Activated CD4-positive, CD25-positive, alpha-beta regulatory T cell treated with anti-CD3 and anti-CD28 coated beads, Interleukin-2, amount 50 U/mL, for 72 hours (primary cell): Measurements from ENCODE around the gene KDM7A.
"Not testable (repeated sequence)": the region's sequence is repeated elsewhere in the genome, so short reads cannot be mapped to it uniquely, and the experiment has no call there.

Experiments
- DNase-seq: peaks from one replicate; pipeline ENCODE4 v3.0.0; 2021

Gene KDM7A

DNA sequence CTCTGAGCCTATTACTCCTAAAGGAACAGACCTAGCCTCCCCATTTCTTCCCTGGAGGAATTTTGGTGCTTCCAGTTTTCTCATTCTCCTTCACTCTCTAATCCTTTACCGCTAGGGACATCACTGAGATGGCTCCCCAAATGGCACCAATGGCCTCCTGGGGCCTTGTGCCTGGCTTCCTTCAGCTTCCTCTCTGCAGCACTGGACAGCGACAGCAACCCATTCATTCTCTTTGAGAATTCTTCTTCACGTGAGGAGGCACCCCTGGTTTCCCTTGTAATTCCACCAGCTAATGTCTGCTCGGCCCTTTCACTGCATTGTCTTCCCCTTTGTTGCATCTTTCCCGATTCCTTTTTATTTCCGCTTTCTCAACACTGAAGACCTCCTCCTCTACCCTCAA, 24.6 kb upstream of the KDM7A start:
- no peak for DNase-seq

DNA sequence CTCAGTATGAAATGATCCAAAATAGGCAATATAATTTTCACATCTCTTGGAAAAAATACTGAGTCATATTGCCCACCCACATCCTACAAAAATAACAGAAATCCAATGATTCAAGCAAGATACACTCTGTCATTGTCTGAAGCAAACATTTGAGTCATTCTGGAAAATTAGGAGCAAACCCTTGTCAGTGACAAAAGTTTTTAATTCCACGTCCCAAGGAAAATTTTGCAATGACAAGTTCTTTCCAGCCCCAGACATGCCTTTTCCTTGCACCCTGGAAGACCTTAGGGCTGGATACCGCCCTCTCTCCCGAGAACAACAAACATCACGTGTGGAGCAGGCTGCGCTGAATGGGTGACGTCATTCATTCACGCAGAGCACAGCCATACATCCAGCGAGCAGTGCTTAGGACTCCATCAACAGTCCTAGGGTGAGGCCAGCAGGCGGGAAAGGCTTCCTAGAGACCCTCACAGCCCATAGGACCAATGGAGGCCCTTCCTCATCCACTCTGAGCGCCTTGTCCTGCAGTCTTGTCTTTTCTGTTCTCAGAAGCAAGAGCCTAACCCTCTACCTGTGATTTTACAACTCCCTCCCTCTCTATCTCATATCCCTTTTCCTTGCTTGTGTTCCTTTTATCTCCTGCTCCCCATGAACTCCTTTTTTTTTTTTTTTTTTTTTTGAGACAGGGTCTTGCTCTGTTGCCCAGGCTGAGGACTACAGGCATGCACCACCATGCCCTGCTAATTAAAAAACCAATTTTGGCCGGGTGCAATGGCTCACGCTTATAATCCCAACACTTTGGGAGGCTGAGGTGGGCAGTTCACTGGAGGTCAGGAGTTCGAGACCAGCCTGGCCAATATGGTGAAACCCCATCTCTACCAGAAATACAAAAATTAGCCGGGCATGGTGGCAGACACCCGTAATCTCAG, 23.5 kb upstream of the KDM7A start:
- DNase-seq = no peak

DNA sequence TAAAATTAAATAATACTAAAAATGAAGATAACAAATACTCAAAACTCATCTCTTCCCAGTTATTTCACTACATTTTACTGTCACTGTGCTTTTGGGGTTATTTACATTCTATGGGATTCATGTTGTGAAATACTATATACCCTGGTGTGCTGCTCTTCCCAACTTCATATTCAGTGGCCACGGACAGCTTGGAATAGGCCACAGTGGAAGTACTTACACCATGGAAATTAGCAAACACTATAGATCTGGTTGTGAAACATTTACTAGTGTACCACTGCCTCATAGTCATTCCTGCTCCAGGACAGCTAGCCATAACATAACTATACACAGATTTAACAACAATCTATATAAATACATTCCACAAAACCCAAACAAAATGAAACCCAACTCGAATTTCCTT, 21.2 kb upstream of the KDM7A start:
- DNase-seq = no peak

DNA sequence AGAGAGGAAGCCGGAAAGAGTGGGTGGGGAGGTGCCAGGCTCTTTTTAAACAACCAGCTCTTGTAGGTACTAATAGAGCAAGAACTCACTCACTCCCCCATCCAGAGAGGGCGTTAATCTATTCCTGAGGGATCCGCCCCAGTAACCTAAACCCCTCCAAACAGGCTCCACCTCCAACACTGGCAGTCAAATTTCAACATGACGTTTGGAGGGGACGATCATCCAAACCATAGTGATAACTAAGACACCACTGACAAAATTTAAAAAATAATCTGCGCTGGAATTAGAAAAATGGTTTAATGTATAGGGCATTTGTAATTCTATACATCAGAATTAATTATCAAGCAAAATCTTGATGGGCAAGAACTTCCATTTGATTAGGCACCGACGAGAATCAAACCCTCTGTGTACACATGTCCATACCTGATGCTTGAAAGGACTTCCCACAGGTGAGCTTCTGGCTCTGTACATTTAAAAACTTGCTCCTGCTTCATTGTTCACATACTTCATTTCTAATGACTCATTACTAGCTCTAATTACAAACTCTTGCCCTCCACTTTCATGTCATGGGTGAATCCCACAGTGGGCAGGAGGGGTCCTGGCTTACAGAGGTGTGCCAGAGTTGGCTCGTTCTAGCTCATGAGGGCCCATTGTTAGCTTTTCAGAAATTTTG, 20.6 kb upstream of the KDM7A start:
- DNase-seq = no peak

DNA sequence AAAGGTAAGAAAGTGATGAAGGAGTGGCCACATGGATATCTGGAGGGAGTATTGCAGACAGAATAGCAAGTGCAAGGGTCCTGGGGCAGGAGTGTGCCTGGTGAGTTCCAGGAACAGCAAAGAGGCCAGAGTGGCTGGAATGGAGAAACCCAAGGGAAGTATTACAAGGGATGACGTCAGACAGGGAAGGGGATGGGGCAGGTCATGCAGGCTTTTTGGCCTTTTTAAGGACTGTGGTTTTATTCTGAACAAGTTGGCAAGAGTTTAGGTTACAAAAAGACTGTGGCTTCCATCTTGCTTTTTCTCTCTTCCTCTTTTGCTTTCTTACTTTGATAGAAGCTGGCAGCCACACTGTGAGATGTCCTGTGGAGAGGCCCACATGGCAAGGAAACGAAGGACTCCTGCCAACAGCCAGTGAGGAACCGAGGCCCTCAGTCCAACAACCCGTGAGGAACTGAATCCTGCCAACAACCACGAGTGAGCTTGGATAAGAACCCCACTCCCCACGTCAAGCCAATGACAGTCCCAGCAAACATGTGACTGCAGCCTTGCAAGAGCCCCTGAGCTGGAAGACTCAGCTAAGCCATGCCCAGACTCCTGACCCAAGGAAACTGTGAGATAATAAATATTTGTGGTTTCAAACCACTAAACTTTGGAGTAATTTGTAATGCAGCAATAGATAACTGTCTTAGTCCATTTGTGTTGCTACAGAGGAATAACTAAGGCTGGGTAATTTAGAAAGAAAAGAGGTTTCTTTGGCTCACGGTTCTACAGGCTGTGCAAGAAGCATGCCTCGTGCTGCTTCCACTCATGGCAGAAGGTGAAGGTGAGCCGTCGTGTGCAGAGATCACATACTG, 19.8 kb upstream of the KDM7A start:
- no peak for DNase-seq

DNA sequence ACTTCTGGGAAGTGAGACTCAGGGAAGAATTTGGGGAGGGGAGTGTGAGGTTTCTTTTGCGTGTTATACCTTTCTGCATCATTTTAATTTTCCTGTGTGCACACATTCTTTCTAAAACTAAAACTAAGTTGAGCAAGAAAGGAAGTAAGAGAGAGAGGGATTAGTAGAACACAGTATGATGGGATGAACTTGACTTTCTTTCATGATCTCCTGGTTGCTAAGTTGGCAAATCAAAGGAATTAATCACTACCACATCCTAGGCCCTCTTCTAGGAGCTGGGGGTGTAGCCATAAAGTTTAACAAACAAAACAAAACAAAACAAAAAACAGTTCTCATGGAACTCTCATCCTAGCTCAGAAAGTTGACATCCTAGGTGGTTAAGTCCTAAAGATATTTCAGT, 19.1 kb upstream of the KDM7A start:
- no peak for DNase-seq

DNA sequence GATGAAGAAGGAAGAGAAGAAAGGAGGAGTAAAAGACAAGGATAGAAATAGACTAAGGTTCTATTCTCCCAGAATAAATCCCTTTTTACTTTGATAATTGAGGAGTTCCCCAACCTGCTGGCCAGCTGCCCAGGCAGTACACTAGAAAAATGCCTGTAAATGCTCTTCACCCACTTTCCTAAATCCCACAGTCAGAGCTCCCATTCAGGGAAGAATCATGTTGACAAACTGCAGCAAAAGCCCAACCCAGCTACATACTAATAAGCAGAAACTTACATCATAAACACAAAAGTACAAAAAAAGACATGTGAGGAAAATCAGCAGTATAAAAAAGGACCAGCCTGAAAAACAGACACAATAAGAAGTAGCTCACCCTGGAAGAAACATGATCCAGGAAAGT, 15.8 kb upstream of the KDM7A start:
- no peak for DNase-seq

DNA sequence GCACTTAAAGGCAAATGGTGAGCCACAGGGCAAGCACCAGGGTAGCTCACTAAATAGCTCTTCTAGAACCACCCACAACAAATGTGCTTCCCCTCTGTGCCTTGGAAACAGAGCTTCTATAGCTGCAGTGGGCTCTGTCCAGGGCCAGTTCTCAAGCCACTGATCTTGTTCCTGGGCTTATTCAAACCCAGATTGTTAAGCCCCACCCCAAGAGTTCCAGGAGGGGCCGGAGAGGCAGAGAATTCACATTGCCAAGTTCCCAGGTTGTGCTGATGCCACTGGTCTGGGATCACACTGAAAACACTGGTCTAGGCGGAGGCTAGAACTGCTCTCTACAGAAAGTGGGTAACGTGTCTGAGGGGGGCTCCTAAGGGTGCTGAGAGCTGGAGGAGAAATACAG, 15.4 kb upstream of the KDM7A start:
- DNase-seq = no peak

DNA sequence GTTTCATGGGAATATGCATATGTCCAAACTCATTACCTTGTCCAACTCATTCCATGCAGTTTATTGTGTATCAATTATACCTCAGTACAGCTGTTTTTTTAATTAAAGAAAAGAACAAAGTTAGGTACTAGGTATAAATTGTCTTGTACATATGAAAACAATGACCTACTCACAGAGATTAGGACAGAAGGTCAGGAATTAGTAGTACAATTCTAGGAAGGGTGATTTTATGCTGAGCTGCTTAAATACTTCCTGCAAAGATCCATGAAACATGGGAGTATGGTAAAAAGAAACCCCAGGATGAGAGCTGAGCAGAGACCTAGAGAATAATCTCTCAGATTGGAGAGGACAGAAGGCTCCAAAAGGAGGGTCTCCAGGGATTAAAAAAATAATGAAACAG, 13.8 kb upstream of the KDM7A start:
- DNase-seq = no peak

DNA sequence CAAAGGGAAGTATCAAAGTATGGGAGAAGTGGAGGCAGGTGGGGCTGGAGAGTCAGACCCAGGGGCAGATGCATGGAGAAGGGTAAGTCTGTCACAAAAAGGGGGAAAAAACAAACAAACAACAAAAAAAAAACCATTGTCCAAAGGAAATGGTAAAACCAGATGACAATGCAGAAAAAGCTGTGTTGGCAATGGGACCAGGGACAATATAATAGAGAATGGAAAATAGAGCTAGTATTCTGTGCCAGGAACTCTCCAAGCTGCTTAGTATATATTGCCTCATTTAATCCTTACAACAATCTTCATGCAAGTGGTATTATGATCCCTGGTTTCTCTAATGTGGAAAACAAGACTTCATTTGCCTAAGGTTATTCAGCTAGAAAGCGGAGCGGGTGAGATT, 13.1 kb upstream of the KDM7A start:
- DNase-seq = no peak

DNA sequence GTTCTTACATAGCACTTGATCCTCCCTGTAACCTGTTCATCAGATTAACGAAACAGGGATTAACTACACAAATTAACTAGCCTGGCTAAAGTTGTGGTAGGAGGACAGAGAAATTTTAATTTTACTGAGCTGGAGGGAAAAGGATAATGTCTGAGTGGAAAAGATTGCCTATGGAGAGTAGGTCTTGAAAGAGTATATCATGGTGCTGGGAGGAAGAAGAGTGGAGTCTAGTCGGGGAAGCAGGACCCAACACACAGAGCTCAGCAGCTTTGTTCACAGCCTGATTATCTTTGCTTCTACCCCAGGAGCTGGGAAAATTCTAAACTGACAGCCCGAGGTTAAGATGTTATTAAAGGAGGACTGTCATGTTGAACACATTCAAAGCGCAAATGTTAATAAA, 6.1 kb upstream of the KDM7A start:
- DNase-seq = no peak

DNA sequence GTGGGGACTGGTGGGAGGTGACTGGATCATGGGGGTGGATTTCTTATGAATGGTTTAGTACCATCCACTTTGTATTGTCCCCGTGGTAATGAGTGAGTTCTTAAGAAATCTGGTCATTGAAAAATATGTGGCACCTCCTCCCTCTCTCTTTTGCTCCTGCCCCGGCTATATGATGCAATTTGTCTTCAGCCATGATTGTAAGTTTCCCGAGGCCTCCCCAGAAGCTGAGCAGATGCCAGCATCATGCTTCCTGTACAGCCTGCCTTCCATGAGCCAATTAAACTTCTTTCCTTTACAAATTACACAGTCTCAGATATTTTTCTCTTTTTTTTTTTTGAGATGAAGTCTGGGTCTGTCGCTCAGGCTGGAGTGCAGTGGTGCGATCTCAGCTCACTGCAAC, 2.6 kb upstream of the KDM7A start:
- no peak for DNase-seq

DNA sequence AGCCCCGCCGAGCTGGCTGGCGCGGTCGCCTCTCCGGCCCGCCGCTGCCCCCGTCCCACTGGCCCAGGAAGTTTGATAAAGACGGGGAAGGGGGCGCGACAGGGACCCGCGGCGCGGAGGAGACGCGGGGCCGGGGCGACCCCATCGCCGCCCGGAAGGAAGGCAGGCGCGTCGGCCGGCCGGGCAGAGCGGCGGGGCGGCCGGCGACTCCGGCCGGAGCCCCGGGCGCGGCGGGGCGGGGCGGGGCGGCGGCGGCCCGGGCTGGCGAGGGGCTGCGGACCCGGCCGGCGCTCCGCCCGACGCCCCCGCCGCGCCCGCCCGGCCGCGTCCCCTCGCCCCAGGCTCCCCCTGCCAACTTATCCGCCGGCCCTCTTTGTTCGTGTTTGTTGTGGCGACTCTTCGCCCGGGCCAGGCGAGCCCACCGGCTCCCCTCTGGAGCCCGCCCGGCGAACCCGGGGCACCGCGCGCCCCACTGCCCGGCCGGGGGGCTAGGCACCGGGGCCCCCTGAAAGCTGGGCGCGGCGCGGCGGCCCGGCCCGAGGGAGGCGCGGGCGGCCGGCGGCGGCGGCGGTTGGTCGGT, 571 bp downstream of the KDM7A start:
- DNase-seq = no peak

DNA sequence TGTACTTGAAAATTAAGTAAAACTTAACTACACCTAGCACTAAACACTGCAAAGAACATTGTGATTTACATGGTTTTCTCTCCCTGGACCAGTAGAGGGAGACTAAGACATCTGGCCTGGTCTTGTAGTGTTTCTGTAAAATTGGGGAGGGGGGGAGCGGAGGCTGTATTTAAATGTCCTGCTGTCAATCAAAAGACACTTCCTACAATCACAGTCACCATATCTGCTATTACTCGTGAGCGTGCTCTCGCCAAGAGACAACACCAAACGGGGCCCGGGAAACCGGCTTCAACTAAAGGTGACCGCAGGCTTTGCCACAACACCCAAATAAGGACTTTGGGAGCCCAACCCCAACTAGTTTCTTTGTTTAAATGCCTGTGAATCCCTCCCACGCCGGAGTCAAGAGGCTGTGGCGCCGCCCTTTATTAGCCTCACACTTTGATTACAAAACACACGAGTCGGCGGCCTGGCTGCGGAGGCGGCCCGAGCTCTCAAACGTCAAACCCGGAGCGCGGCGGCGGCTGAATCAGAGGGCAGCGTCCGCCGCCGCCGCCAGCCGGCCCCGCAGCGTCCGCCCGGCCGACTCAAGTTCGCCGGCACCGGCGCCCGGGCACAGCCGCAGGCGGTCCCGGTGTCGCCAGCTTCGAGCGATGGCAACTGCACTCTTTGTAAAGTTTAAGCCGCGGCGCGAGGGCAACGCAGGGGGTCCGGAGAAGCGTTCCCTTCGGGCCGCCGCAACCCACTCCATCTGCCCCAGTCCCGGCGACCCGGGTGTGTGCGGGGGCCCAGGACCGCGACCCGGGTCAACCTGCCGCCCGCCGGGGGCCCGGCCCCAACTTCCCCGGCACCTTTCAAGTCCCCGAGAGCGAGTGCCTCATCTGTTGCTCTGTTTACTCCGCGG, 1.3 kb downstream of the KDM7A start:
- peak; percentile 84 for DNase-seq

DNA sequence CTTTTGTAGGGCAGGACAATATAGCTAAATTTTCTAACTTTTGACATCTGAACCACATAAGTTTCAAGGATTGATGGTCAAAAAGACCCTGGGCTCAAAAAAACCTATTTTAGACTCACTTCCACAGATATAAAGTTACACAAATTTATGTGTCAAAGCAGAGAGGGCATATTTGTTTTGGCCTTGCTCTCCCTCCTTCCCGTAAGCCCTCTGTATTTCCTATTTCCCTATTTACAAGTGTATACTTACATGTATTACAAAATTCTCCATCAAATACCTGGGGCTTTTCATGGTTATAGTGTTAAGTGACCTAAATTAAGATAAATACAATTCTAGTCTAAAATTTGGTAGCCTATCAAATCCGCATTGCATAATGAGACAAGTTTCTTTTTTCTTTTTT, 2.6 kb downstream of the KDM7A start:
- DNase-seq = no peak

DNA sequence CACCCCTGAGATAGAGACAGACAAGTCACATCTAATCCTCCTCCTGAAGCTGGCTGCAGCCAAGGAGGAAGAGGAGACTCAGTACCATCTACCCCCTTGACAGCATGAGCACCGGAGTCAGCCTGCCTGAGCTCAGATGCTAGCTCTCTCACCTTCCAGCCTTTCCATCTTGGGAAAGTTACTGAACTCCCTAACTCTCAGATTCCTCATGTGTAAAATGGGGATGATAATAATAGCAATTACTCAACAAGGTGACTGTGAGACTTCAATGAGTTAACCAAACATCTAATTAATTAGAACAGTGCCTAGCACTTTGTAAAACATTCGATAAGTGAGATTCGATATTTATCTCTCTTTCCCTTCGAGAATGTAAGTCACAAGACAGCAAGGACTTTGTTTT, 6.4 kb downstream of the KDM7A start:
- no peak for DNase-seq

DNA sequence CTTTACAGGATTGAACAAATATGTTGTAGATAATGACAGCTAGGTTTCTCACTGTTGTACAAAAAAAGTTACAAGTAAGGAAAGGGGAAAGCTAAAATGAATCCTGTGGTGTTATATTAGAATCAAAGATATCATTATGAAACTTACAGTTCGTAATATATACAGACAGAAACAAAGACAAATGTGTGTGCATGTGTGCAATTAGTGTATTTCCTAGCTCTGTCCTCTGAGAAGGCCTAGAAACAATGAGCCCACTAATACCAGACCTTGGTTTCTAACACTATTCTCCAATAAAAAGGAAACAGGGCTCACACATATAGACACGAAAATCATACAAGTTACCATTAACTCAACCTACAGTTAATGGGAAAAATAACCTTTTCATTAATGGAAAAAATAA, 8.0 kb downstream of the KDM7A start:
- DNase-seq = no peak

DNA sequence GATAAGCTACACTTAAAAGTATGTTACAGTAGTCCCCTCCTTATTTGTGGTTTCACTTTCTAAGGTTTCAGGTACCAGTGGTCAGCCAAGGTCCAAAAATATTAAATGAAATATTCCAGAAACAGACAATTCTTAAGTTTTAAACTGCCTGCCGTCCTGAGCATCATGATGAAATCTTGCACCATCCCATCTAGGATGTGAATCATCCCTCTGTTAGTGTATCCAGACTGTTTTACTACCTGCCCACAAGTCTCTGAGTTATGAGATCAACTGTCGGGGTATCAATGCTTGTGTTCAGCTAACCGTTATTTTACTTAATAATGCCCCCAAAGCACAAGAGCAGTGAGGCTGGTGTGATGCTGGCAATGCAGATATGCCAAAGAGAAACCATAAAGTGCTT, 11.4 kb downstream of the KDM7A start:
- DNase-seq = no peak

DNA sequence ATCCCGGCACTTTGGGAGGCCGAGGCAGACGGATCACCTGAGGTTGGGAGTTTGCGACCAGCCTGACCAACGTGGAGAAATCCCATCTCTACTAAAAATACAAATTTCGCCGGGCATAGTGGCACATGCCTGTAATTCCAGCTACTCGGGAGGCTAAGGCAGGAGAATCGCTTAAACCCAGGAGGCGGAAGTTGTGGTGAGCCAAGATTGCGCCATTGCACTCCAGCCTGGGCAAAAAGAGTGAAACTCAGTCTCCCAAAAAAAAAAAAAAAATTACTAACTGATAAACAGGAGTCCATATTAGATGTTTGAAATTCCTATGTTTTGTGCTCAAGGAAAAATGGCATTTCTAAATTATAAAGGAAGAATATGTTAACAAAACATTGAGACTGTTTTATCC, 14.7 kb downstream of the KDM7A start:
- DNase-seq = not testable (repeated sequence)

DNA sequence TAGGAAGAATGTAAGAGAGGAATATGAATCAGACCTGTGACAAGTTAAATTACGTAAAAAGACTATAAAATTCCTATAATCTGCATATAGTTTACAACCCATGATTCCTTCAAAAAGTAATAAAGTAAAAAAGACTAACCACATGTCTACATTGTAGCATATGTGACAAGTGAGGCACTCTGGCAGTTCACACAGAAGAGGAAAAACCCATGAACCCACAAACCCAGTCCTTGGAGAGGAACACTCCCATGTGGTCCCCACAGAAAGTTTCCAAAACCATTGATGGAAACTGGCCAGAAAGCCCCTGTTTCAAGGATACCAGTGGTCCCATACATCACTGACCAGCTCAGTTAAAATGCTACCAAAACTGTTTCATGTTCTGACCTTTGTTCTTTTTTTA, 15.7 kb downstream of the KDM7A start:
- DNase-seq = no peak

DNA sequence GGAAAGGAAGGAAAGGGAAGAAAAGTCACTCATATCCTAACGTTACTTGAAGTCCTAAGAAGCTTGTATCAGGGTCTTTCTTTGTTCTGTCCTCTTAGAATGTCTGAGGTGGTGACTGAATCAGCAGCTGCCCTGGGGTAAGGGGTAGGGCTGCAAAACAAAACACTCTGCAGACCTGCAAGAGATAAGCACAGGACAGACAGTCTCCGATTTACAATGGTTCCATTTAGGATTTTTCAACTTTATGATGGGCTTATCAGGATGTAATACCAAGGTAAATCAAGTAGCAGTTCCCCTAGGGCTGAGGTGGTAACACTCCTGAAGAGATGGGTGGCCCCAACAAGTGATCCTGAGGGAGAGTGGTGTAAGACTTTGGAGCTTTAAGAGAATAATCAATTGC, 16.5 kb downstream of the KDM7A start:
- no peak for DNase-seq

DNA sequence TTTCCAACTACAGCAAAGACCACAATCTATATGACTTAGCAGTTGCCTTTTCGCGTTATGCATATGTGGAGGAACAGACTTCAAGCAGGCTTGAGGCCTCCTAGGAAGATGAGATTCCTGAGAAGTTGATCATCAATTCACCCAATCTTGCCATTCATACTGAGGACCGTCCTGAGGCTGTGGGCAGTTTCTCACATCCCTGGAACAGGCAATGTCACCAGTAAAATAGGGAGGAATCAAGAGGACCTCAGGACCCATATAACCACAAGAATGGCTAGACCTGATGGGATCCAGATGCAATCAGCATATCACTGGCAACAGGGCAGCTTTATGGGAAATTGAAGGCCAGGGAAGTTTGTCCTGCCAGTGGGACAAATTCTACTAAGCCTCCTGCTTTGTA, 17.3 kb downstream of the KDM7A start:
- DNase-seq = no peak
